ENCODE results near the gene F2. TPM values are rescaled to one million over a fixed set of nuclear protein-coding genes. Genes with fewer than 3 reads are reported as not detected.

Gene F2
- total RNA-seq, 1 donor from 2014 or later: 0.29 TPM

- Mint-ChIP-seq H3K4me3 (ENCODE audit: unreplicated experiment) (no peak overlapping the region), H3K9me3 (ENCODE audit: unreplicated experiment) (peaks cover 3% of the 10 kb centered on the region), H3K27me3 (ENCODE audit: unreplicated experiment) (peaks cover 5% of the 10 kb centered on the region), H3K4me1 (ENCODE audit: low read depth, unreplicated experiment) (no peaks in the 10 kb centered on the region), H3K36me3 (ENCODE audit: unreplicated experiment) (peaks cover 9% of the 10 kb centered on the region), H3K27ac (ENCODE audit: unreplicated experiment) (no peak overlapping the region)
- DNase-seq: no peak
- TF ChIP-seq, protein P1, sequence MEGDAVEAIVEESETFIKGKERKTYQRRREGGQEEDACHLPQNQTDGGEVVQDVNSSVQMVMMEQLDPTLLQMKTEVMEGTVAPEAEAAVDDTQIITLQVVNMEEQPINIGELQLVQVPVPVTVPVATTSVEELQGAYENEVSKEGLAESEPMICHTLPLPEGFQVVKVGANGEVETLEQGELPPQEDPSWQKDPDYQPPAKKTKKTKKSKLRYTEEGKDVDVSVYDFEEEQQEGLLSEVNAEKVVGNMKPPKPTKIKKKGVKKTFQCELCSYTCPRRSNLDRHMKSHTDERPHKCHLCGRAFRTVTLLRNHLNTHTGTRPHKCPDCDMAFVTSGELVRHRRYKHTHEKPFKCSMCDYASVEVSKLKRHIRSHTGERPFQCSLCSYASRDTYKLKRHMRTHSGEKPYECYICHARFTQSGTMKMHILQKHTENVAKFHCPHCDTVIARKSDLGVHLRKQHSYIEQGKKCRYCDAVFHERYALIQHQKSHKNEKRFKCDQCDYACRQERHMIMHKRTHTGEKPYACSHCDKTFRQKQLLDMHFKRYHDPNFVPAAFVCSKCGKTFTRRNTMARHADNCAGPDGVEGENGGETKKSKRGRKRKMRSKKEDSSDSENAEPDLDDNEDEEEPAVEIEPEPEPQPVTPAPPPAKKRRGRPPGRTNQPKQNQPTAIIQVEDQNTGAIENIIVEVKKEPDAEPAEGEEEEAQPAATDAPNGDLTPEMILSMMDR (IDR thresholded peaks at IDR 0.05; ENCODE audit: partially characterized antibody, unreplicated experiment): no peak
Observed at GRCh38 chr11:46738887-46739286, 19.9 kb downstream of the F2 start.

DNA sequence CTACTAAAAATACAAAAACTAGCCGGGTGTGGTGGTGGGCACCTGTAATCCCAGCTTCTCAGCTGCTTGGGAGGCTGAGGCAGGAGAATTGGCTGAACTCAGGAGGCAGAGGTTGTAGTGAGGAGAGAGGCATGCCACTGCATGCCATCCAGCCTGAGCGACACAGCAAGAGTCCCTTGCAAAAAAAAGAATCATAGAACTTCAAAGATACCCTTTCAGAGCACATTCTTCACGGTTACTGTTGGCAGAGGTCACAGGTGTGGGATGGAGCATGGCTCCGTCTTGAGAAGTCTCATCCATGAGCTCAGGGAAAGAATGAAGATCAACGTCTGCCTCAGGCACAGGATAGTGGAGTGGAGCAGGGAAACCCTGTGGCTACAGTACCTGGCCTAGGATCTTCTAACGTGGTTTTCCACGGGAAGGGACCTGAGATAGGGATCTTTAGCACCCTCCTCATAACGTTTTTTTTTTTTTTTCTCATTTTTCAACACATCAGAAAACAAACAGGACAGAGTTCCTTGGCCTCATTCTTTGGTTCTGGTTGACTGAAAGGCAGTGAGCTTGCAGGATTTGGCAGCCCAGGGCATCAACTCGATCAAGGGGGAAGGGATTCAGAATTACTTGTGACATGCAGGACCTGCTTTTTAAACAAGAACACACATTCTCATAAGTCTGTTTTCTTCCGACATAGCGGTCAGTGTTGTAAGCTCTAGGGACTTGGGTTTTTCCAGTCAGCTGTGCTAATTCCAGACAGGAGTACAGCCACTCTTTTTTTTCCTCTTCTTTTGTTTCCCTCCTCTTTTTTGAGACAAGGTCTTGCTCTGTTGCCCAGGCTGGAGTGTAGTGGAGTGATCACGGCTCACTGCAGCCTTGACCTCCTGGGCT, 22.8 kb downstream of the F2 start:
- TF ChIP-seq, protein P1 (IDR thresholded peaks at IDR 0.05; ENCODE audit: partially characterized antibody, unreplicated experiment): no peak
- no peak overlapping the region for H3K4me3 Mint-ChIP-seq (ENCODE audit: unreplicated experiment)
- H3K27me3 Mint-ChIP-seq (ENCODE audit: unreplicated experiment): peaks cover 5% of the 10 kb centered on the region
- H3K27ac Mint-ChIP-seq (ENCODE audit: unreplicated experiment): no peak overlapping the region
- DNase-seq: no peak
- peaks cover 3% of the 10 kb centered on the region for H3K9me3 Mint-ChIP-seq (ENCODE audit: unreplicated experiment)
- H3K4me1 Mint-ChIP-seq (ENCODE audit: low read depth, unreplicated experiment): no peaks in the 10 kb centered on the region
- H3K36me3 Mint-ChIP-seq (ENCODE audit: unreplicated experiment): peaks cover 9% of the 10 kb centered on the region

DNA sequence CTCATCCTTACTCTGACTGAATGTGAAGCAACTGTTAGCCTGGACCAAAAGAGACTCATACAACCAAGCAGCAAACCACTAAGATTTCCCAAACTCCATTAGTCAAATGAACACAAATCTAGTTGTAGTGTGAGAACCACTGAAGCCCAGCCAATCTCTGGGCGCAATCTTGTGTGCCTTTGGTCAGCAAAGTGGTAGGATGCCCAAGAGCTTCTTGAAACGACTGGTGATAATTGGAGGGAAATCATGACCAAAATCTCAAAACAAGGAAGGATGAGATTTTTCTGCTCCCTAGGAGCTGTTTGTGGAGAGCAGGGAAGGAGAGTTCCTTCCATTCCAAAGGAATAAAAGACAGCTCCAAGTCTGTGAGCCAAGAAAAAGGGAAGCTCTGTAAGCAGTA, 24.0 kb downstream of the F2 start:
- TF ChIP-seq, protein P1 (IDR thresholded peaks at IDR 0.05; ENCODE audit: partially characterized antibody, unreplicated experiment): no peak
- Mint-ChIP-seq H3K4me1 (ENCODE audit: low read depth, unreplicated experiment) (no peaks in the 10 kb centered on the region), H3K27ac (ENCODE audit: unreplicated experiment) (no peak overlapping the region), H3K9me3 (ENCODE audit: unreplicated experiment) (peaks cover 4% of the 10 kb centered on the region), H3K36me3 (ENCODE audit: unreplicated experiment) (peaks cover 11% of the 10 kb centered on the region), H3K27me3 (ENCODE audit: unreplicated experiment) (peaks cover 5% of the 10 kb centered on the region), H3K4me3 (ENCODE audit: unreplicated experiment) (no peak overlapping the region)
- no peak for DNase-seq

DNA sequence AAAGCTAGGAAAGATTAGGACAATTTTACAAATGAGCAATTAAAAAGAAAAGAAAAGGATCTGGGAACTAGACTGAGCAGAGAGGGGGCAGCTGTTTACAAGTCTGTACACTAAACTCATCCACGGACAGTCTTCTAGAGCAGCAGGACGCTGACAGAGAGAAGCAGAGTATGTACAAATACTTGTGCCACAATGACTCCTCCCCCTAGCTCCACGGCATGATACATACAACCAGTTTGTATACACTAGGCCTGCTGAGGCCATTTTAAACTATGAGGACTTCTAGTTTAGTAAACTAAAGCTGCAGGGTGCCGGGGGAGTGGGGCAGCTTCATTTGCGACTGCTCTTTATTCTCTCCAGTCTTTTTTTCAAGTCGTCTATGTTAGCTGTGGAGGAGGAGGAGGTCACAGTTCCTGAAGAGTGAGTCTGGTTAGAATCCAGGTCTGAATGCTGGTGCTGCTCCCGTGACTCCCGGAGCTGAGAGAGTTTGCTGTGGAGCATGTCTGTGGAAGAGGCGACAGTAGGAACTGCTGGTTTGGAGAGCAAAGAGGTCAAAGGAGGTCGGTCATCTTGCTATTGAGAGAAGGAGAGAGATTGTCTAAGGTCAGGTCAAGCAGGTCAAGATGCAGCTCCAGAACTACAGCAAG, 24.8 kb downstream of the F2 start:
- Mint-ChIP-seq H3K4me1 (ENCODE audit: low read depth, unreplicated experiment) (no peaks in the 10 kb centered on the region), H3K27ac (ENCODE audit: unreplicated experiment) (no peak overlapping the region), H3K9me3 (ENCODE audit: unreplicated experiment) (peaks cover 2% of the 10 kb centered on the region), H3K4me3 (ENCODE audit: unreplicated experiment) (no peak overlapping the region), H3K27me3 (ENCODE audit: unreplicated experiment) (peaks cover 5% of the 10 kb centered on the region), H3K36me3 (ENCODE audit: unreplicated experiment) (peaks cover 13% of the 10 kb centered on the region)
- TF ChIP-seq, protein P1 (IDR thresholded peaks at IDR 0.05; ENCODE audit: partially characterized antibody, unreplicated experiment): no peak
- DNase-seq: no peak

GRCh38 chr11:46745328-46745727, 26.3 kb downstream of the F2 start:
- Mint-ChIP-seq H3K27ac (ENCODE audit: unreplicated experiment) (no peak overlapping the region), H3K4me3 (ENCODE audit: unreplicated experiment) (no peak overlapping the region), H3K27me3 (ENCODE audit: unreplicated experiment) (peaks cover 5% of the 10 kb centered on the region), H3K4me1 (ENCODE audit: low read depth, unreplicated experiment) (no peaks in the 10 kb centered on the region), H3K36me3 (ENCODE audit: unreplicated experiment) (peaks cover 13% of the 10 kb centered on the region), H3K9me3 (ENCODE audit: unreplicated experiment) (peaks cover 1% of the 10 kb centered on the region)
- TF ChIP-seq, protein P1 (IDR thresholded peaks at IDR 0.05; ENCODE audit: partially characterized antibody, unreplicated experiment): no peak
- no peak for DNase-seq
